TTC549 (cell line): Measurements from ENCODE around the gene KBTBD12.

Experiments used
- FAIRE-seq: peaks from 2 replicates; lab custom pipeline; 2012; peaks lifted over from hg19 to GRCh38; lab: Jason Lieb, UNC

Gene KBTBD12

GRCh38 chr3:127953091-127954035 lies 38.3 kb downstream of the KBTBD12 start:
- no peak for FAIRE-seq

- no peak for FAIRE-seq
These were observed 39.6 kb downstream of the KBTBD12 start for GRCh38 chr3:127954640-127955039.

GRCh38 chr3:127955728-127956127 lies 40.7 kb downstream of the KBTBD12 start:
- FAIRE-seq: no peak

- no peak for FAIRE-seq
These were observed 44.0 kb downstream of the KBTBD12 start for GRCh38 chr3:127959041-127959440.

DNA sequence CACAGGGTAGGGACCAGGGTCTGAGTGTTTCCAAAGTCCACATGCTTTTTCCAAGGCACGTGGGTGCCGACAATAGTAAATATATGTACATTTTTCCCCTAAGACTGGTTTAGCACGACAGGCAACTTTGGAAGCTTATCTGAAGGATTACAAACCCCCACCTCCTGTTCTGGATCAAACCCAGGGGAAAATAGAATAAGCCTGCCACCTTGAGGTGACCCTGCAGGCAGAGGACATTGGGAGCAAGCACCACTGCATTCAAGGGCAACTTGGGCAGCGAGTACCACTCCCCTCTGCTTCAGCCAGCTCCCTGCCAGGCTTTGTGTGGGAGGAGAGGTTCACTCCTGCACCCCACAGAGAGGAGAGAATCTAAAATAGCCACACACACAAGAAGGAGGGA lies 44.8 kb downstream of the KBTBD12 start:
- FAIRE-seq: no peak

- FAIRE-seq: no peak
These were observed 45.5 kb downstream of the KBTBD12 start for GRCh38 chr3:127960421-127960965.

DNA sequence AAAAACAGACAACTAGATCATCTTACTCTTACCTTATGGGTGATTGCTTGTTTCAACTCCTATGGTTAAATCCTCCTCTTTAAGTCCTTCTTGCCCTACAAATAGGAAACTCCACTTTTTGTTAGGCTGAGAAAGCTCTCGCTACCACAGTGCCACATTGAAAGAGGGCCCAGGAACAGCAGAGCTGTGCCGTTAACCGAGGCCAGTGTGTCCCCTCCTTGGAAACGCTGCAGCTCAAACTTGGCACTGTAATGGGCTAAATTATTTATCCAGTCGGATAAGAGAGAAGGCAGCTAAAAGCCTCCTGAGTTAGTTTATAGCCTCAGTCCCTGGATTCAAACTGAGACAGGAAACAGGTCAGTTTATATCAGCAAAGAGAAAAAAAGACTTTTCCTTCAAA lies 46.1 kb downstream of the KBTBD12 start:
- no peak for FAIRE-seq

DNA sequence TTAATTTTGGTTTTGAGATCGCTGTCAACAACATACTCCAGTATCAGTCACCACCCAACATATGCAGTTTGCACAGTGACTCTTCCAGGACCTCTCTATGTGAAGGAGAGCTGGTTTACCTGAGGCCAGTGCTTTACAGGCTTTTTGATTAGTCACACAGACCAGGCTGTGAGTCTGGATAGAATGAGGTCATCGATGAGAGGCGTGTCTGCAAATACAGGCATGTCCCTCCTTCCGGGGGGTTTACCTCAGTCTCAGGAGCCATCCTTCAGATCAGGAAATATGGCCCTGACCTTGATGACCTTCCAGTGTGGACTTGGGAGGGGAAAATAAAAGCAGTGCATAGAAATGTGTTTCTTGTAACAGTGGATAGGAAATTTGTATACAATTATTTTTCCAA lies 46.9 kb downstream of the KBTBD12 start:
- no peak for FAIRE-seq

GRCh38 chr3:127962937-127963336 lies 47.9 kb downstream of the KBTBD12 start:
- FAIRE-seq: no peak

- no peak for FAIRE-seq
These were observed 49.0 kb downstream of the KBTBD12 start for GRCh38 chr3:127964053-127964452.

- no peak for FAIRE-seq
These were observed 49.8 kb downstream of the KBTBD12 start for GRCh38 chr3:127964816-127965215.

- no peak for FAIRE-seq
These were observed 52.3 kb downstream of the KBTBD12 start for GRCh38 chr3:127967316-127967715.

- FAIRE-seq: no peak
These were observed 56.0 kb downstream of the KBTBD12 start for GRCh38 chr3:127970966-127971592.

DNA sequence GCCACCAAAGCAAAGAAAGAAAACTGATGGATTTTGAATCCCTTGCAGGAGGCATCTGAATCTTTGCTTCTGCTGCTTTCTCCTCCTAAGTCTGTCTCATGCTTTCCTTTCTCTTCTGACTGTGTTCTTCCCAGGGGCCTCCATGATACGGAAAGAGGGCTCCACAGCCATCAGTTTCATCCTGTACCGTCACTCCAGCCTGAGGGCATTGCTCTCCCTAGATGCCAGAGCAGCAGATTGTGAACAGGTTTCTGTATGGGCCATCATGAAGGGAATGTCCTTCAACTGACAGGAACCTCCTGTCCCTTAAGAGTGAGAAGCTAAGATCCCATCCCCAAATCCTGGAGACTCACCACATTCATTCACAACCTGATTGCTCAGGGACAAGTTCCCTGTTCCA lies 59.2 kb downstream of the KBTBD12 start:
- no peak for FAIRE-seq

GRCh38 chr3:127975153-127976029 lies 60.4 kb downstream of the KBTBD12 start:
- no peak for FAIRE-seq

DNA sequence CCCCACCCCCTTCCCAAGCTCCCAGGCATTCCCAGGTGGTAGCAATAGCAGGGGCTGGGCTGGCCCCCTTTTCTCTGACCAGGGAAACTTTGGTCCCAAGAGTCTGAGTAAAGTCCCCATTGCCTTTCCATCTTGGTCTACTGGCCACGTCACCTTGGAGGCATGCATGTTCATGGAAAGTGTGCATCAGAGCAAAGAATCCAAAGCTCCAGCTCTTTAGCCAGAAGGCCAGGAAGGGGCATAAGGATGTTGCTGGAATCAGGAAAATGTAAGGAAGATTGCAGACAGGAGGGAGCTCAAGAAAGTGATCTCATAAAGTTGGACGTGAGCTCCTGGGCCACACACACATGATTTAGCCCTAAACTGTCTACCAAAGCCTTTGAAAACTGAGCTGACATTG lies 63.6 kb downstream of the KBTBD12 start:
- no peak for FAIRE-seq

DNA sequence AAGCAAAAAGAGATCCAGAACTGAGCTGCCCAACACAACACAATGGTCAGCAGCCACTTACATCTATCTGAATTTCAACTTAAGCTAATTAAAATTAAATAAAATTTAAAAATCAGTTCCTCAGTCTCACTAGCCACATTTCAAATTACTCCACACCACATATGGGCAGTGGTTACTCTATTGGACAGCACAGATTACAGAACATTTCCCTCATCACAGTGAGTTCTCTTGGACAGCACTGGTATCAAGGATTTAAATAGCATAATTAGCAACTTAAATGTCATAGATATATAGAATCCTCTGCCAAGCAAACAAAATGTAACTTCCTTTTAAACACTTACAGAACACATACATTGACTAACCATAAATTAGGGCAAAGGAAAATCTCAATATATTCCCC lies 64.4 kb downstream of the KBTBD12 start:
- no peak for FAIRE-seq

DNA sequence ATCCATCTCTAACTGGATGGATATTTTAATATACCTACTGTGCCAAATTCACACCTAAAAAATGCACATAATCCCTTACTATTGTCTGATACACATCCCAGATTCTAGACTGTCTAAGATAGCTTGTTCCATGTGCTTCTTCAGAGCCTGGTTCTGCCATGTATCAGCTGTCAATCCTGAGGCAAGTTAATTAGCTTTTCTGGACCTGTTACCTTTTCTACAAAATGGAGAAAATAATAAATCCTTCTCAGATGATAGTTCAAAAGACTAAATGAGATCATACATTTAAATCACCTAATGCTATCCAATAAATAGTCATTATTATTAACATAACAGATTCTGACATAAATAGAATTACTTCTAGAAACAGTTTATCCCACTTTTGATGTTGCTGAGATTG lies 66.1 kb downstream of the KBTBD12 start:
- no peak for FAIRE-seq

DNA sequence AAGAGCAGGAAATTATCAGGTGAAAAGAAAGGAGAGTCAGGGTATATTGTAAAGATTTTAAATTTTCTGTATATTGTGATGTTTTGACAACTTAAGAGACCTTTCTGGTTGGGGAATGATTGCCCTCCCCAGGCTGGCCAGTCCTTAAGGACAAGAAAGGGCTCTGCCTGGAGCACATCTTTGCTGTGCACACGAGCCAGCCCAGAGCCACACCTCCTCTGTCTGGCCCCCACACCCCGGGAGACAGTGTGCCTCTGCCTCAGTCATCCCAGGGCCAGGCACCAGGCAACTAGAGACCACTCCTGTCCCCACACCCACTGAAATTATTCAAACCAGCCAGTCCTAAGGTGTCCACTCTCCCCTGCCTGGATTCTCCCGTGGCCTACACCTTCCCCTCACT lies 67.1 kb downstream of the KBTBD12 start:
- no peak for FAIRE-seq

DNA sequence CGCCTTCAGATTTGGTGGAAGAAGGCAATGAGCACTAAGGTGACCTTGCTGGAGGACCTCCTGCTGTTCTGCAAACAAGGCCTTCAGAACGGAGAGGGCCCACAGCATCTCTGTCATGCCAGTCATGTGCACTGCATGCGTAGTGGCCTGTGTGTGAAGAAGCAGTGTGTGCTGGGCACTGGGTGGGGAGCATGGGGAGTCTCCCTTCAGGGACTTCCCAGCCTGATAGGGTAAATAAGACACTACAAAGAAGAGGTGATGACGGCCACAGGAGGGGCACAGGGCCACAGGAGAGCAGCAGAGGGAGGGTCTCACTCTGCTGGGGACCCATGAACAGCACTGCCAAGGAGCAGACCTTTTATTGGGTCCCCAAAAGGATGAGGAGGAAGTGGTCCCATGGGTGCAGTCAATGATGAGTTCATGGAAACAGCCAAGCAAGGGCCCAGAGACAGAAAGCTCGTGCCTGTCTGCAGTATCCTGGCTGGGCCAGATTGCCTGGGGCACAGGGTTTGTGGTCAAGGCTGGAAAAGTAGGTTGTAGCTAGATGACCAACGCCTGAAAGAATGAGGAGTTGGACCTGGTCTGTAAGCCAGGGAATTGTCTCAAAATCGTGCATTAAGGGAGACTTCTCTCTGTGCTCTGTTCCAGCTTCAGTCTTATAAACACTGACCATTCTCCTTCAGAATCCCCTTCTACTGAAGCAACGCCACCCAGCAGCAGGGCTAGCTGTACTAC lies 69.4 kb downstream of the KBTBD12 start:
- no peak for FAIRE-seq

GRCh38 chr3:127985216-127985615 lies 70.2 kb downstream of the KBTBD12 start:
- no peak for FAIRE-seq
